ENCODE results near the gene OR10K1. TPM values are rescaled to one million over a fixed set of nuclear protein-coding genes. Genes with fewer than 3 reads are reported as not detected.

OR10K1 gene, protein sequence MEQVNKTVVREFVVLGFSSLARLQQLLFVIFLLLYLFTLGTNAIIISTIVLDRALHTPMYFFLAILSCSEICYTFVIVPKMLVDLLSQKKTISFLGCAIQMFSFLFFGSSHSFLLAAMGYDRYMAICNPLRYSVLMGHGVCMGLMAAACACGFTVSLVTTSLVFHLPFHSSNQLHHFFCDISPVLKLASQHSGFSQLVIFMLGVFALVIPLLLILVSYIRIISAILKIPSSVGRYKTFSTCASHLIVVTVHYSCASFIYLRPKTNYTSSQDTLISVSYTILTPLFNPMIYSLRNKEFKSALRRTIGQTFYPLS
- not detected in 3 replicates for total RNA-seq (2021)
- not detected for Bru-seq, nascent RNA
- long read RNA-seq, experiment 1 = 0 reads
- long read RNA-seq, experiment 2 = 0 reads
- long read RNA-seq, experiment 3 = 0 reads

DNA sequence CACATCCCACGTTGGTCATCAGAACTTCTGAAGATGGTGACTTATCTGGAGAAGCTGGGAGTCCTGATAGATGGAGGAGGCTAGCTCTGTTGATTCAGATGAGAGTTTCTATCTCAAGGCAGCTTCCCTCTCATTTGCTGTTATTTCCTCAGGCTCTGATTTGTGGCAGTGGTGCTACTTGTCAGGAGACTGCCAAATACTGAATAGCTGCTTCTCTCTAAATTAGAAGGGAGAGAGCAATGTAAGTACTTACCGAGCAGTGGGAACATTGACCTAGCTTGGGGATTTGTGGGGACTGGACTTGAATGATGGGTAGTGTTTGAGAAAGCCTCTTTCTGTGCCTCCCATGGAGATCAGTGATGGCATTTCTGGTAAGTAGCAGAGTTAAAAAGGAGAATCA lies at the start of gene OR10K1:
TSS of gene OR10K1 (plus strand) at position 301 of the 400 bp plus-strand sequence. CDS start 3,728 bp downstream, outside the sequence.
- H3K27me3 Mint-ChIP-seq (ENCODE audit: low read depth) = no peaks in the 10 kb centered on the region
- no peaks in the 10 kb centered on the region for H3K36me3 Mint-ChIP-seq
- H3K27ac Mint-ChIP-seq = no peak within 1 kb of the TSS
- DNase-seq (ENCODE audit: low spot score) (no peak), ATAC-seq (no peak)
- ChIA-PET CTCF (no interaction called here), POLR2A (no interaction called here)
- no peak within 1 kb of the TSS for H3K4me3 Mint-ChIP-seq
- TF ChIP-seq HMGA2 (CRISPR knock-in tag; IDR thresholded peaks at IDR 0.05) = no peak
- TF ChIP-seq, protein P1, sequence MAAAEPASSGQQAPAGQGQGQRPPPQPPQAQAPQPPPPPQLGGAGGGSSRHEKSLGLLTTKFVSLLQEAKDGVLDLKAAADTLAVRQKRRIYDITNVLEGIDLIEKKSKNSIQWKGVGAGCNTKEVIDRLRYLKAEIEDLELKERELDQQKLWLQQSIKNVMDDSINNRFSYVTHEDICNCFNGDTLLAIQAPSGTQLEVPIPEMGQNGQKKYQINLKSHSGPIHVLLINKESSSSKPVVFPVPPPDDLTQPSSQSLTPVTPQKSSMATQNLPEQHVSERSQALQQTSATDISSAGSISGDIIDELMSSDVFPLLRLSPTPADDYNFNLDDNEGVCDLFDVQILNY (CRISPR knock-in tag; IDR thresholded peaks at IDR 0.05) = no peak
- no peak for TF ChIP-seq ESRRA (CRISPR knock-in tag; IDR thresholded peaks at IDR 0.05; ENCODE audit: borderline replicate concordance)
- TF ChIP-seq RELA (CRISPR knock-in tag; IDR thresholded peaks at IDR 0.05; ENCODE audit: borderline replicate concordance) = no peak
- TF ChIP-seq NR3C1 (CRISPR knock-in tag; conservative IDR thresholded peaks at IDR 0.05; ENCODE audit: low read depth) = no peak
- TF ChIP-seq, protein P2, sequence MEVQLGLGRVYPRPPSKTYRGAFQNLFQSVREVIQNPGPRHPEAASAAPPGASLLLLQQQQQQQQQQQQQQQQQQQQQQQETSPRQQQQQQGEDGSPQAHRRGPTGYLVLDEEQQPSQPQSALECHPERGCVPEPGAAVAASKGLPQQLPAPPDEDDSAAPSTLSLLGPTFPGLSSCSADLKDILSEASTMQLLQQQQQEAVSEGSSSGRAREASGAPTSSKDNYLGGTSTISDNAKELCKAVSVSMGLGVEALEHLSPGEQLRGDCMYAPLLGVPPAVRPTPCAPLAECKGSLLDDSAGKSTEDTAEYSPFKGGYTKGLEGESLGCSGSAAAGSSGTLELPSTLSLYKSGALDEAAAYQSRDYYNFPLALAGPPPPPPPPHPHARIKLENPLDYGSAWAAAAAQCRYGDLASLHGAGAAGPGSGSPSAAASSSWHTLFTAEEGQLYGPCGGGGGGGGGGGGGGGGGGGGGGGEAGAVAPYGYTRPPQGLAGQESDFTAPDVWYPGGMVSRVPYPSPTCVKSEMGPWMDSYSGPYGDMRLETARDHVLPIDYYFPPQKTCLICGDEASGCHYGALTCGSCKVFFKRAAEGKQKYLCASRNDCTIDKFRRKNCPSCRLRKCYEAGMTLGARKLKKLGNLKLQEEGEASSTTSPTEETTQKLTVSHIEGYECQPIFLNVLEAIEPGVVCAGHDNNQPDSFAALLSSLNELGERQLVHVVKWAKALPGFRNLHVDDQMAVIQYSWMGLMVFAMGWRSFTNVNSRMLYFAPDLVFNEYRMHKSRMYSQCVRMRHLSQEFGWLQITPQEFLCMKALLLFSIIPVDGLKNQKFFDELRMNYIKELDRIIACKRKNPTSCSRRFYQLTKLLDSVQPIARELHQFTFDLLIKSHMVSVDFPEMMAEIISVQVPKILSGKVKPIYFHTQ (CRISPR knock-in tag; IDR thresholded peaks at IDR 0.05) = no peak
- no peak for TF ChIP-seq OVOL2 (CRISPR knock-in tag; IDR thresholded peaks at IDR 0.05; ENCODE audit: borderline replicate concordance)
- TF ChIP-seq, protein P3, sequence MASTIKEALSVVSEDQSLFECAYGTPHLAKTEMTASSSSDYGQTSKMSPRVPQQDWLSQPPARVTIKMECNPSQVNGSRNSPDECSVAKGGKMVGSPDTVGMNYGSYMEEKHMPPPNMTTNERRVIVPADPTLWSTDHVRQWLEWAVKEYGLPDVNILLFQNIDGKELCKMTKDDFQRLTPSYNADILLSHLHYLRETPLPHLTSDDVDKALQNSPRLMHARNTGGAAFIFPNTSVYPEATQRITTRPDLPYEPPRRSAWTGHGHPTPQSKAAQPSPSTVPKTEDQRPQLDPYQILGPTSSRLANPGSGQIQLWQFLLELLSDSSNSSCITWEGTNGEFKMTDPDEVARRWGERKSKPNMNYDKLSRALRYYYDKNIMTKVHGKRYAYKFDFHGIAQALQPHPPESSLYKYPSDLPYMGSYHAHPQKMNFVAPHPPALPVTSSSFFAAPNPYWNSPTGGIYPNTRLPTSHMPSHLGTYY (CRISPR knock-in tag; IDR thresholded peaks at IDR 0.05) = no peak
- no peak for TF ChIP-seq ZNF138 (CRISPR knock-in tag; conservative IDR thresholded peaks at IDR 0.05)
- no peak for TF ChIP-seq EMX1 (CRISPR knock-in tag; IDR thresholded peaks at IDR 0.05)
- TF ChIP-seq, protein P4, sequence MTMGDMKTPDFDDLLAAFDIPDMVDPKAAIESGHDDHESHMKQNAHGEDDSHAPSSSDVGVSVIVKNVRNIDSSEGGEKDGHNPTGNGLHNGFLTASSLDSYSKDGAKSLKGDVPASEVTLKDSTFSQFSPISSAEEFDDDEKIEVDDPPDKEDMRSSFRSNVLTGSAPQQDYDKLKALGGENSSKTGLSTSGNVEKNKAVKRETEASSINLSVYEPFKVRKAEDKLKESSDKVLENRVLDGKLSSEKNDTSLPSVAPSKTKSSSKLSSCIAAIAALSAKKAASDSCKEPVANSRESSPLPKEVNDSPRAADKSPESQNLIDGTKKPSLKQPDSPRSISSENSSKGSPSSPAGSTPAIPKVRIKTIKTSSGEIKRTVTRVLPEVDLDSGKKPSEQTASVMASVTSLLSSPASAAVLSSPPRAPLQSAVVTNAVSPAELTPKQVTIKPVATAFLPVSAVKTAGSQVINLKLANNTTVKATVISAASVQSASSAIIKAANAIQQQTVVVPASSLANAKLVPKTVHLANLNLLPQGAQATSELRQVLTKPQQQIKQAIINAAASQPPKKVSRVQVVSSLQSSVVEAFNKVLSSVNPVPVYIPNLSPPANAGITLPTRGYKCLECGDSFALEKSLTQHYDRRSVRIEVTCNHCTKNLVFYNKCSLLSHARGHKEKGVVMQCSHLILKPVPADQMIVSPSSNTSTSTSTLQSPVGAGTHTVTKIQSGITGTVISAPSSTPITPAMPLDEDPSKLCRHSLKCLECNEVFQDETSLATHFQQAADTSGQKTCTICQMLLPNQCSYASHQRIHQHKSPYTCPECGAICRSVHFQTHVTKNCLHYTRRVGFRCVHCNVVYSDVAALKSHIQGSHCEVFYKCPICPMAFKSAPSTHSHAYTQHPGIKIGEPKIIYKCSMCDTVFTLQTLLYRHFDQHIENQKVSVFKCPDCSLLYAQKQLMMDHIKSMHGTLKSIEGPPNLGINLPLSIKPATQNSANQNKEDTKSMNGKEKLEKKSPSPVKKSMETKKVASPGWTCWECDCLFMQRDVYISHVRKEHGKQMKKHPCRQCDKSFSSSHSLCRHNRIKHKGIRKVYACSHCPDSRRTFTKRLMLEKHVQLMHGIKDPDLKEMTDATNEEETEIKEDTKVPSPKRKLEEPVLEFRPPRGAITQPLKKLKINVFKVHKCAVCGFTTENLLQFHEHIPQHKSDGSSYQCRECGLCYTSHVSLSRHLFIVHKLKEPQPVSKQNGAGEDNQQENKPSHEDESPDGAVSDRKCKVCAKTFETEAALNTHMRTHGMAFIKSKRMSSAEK (CRISPR knock-in tag; IDR thresholded peaks at IDR 0.05; ENCODE audit: borderline replicate concordance) = no peak
- TF ChIP-seq, protein P5, sequence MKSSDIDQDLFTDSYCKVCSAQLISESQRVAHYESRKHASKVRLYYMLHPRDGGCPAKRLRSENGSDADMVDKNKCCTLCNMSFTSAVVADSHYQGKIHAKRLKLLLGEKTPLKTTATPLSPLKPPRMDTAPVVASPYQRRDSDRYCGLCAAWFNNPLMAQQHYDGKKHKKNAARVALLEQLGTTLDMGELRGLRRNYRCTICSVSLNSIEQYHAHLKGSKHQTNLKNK (CRISPR knock-in tag; IDR thresholded peaks at IDR 0.05) = no peak
- H3K4me1 Mint-ChIP-seq = no peaks in the 10 kb centered on the region
- H3K9me3 Mint-ChIP-seq = no peaks in the 10 kb centered on the region

DNA sequence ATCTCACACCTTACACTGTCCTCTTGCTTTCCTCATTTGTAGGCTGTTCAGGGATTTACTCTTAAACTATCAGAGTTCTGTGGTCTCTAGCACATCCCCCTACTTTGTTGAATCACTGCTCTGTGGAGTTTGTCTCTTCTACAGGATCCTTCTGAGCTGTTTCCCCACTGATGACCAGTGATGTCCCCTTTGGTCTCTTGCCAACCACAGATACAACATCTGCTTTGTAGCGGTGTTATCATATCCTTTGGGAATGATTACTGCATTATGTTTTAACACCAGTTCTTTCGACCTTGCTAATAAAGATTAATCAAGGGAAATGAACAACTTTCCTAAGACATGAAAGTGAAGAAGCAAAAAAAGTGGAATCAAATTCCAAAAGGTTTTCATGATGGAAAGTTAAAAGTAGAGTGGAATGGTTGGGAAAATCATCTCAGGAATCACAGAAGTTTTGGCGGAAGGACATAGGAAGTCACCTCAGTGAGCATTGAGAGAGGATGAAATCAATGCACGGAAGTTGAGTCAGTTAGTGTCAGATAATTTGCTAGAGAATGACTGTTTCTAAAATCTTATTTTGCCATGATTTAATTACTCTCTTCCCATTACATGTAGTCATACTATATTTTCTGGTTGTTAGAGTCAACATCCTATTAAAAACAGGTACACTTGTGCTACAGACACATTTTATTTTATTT lies 46.8 kb upstream of the OR10K1 start:
- no peaks in the 10 kb centered on the region for H3K9me3 Mint-ChIP-seq
- H3K36me3 Mint-ChIP-seq = no peaks in the 10 kb centered on the region
- no peak for ATAC-seq
- peaks cover 8% of the 10 kb centered on the region for H3K4me1 Mint-ChIP-seq
- no peak overlapping the region for H3K27ac Mint-ChIP-seq
- CTCF ChIA-PET = no interaction called here
- no peaks in the 10 kb centered on the region for H3K27me3 Mint-ChIP-seq (ENCODE audit: low read depth)
- no peak for DNase-seq (ENCODE audit: low spot score)
- H3K4me3 Mint-ChIP-seq = no peak overlapping the region
- TF ChIP-seq, protein P6, sequence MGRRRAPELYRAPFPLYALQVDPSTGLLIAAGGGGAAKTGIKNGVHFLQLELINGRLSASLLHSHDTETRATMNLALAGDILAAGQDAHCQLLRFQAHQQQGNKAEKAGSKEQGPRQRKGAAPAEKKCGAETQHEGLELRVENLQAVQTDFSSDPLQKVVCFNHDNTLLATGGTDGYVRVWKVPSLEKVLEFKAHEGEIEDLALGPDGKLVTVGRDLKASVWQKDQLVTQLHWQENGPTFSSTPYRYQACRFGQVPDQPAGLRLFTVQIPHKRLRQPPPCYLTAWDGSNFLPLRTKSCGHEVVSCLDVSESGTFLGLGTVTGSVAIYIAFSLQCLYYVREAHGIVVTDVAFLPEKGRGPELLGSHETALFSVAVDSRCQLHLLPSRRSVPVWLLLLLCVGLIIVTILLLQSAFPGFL (CRISPR knock-in tag; IDR thresholded peaks at IDR 0.05; ENCODE audit: borderline replicate concordance) = no peak
- TF ChIP-seq, protein P5 (CRISPR knock-in tag; IDR thresholded peaks at IDR 0.05) = no peak
- TF ChIP-seq, protein P7, sequence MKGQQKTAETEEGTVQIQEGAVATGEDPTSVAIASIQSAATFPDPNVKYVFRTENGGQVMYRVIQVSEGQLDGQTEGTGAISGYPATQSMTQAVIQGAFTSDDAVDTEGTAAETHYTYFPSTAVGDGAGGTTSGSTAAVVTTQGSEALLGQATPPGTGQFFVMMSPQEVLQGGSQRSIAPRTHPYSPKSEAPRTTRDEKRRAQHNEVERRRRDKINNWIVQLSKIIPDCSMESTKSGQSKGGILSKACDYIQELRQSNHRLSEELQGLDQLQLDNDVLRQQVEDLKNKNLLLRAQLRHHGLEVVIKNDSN (CRISPR knock-in tag; IDR thresholded peaks at IDR 0.05) = no peak
- TF ChIP-seq ZNF423 (CRISPR knock-in tag; IDR thresholded peaks at IDR 0.05) (no peak), ESRRA (CRISPR knock-in tag; IDR thresholded peaks at IDR 0.05; ENCODE audit: borderline replicate concordance) (no peak), ZNF671 (CRISPR knock-in tag; IDR thresholded peaks at IDR 0.05) (no peak), RELA (CRISPR knock-in tag; IDR thresholded peaks at IDR 0.05; ENCODE audit: borderline replicate concordance) (no peak), HMGA2 (CRISPR knock-in tag; IDR thresholded peaks at IDR 0.05) (no peak)
- TF ChIP-seq, protein P8, sequence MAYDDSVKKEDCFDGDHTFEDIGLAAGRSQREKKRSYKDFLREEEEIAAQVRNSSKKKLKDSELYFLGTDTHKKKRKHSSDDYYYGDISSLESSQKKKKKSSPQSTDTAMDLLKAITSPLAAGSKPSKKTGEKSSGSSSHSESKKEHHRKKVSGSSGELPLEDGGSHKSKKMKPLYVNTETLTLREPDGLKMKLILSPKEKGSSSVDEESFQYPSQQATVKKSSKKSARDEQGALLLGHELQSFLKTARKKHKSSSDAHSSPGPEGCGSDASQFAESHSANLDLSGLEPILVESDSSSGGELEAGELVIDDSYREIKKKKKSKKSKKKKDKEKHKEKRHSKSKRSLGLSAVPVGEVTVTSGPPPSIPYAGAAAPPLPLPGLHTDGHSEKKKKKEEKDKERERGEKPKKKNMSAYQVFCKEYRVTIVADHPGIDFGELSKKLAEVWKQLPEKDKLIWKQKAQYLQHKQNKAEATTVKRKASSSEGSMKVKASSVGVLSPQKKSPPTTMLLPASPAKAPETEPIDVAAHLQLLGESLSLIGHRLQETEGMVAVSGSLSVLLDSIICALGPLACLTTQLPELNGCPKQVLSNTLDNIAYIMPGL (CRISPR knock-in tag; IDR thresholded peaks at IDR 0.05) = no peak
- POLR2A ChIA-PET = no interaction called here
